Mesenchymal stem cell (in vitro differentiated cells and primary cell): ENCODE measurements around the gene HABP4.

Experiments used
- DNase-seq: peaks from one replicate; pipeline ENCODE4 v3.0.0-alpha.2; 2013
- H2AFZ ChIP-seq: one replicate; pipeline ENCODE4 v1.6.1; 2013; ENCODE audit warnings: low read depth, mild to moderate bottlenecking, control low read depth, inconsistent platforms, low read length, moderate library complexity
- H2AK5ac ChIP-seq: 2 replicates; pipeline ENCODE4 v1.6.1; 2013; ENCODE audit warnings: low read length, moderate library complexity, mild to moderate bottlenecking, inconsistent platforms; ENCODE audit not compliant: severe bottlenecking
- H2BK120ac ChIP-seq: one replicate; pipeline ENCODE4 v1.6.1; 2013; ENCODE audit warnings: low read depth, mild to moderate bottlenecking, inconsistent platforms, low read length, moderate library complexity
- H2BK12ac ChIP-seq, 2 experiments: one replicate each; pipeline ENCODE4 v1.6.1; 2013; ENCODE audit warnings: inconsistent platforms in 2 of 2, low read length in 2 of 2, mild to moderate bottlenecking in 2 of 2, moderate library complexity in 2 of 2, control low read depth in 1 of 2
- H2BK15ac ChIP-seq: one replicate; pipeline ENCODE4 v1.6.1; 2013; ENCODE audit warnings: mild to moderate bottlenecking, low read depth, inconsistent platforms; ENCODE audit not compliant: poor library complexity, severe bottlenecking
- H2BK5ac ChIP-seq: 2 replicates; pipeline ENCODE4 v1.6.1; 2013; ENCODE audit warnings: low read depth, mild to moderate bottlenecking, low read length, control low read depth, inconsistent platforms; ENCODE audit not compliant: poor library complexity, severe bottlenecking
- H3K14ac ChIP-seq, 2 experiments: one replicate each; pipeline ENCODE4 v1.6.1; 2013; ENCODE audit warnings: inconsistent platforms in 2 of 2, low read length in 2 of 2, control low read depth in 1 of 2, mild to moderate bottlenecking in 1 of 2, moderate library complexity in 1 of 2
- H3K18ac ChIP-seq, 2 experiments: one replicate each; pipeline ENCODE4 v1.6.1; 2013; ENCODE audit warnings: inconsistent platforms in 2 of 2, low read length in 2 of 2, control low read depth in 1 of 2, low read depth in 1 of 2, mild to moderate bottlenecking in 1 of 2
- H3K23ac ChIP-seq, 2 experiments: one replicate each; pipeline ENCODE4 v1.6.1; 2013; ENCODE audit warnings: inconsistent platforms in 2 of 2, low read length in 2 of 2, mild to moderate bottlenecking in 2 of 2, moderate library complexity in 2 of 2, control low read depth in 1 of 2
- H3K27ac ChIP-seq: 2 replicates; pipeline ENCODE4 v1.5.1; 2013; ENCODE audit warnings: mild to moderate bottlenecking, moderate library complexity, low read length, control low read depth, inconsistent platforms; ENCODE audit not compliant: poor library complexity, severe bottlenecking
- H3K27me3 ChIP-seq, 2 experiments: 2 replicates each; pipeline versions ENCODE4 v1.6.1 to v1.7.0; 2013; ENCODE audit warnings: low read length in 2 of 2, mild to moderate bottlenecking in 2 of 2, moderate library complexity in 2 of 2, control low read depth in 1 of 2, inconsistent platforms in 1 of 2; ENCODE audit not compliant: control insufficient read depth in 1 of 2, insufficient read depth in 1 of 2
- H3K36me3 ChIP-seq, 2 experiments: 2 replicates each; pipeline versions ENCODE4 v1.6.1 to v1.7.0; 2013; ENCODE audit warnings: low read length in 2 of 2, control low read depth in 1 of 2, inconsistent platforms in 1 of 2, low read depth in 1 of 2, mild to moderate bottlenecking in 1 of 2; ENCODE audit not compliant: insufficient read depth in 2 of 2, control insufficient read depth in 1 of 2
- H3K4ac ChIP-seq, 2 experiments: one replicate each; pipeline ENCODE4 v1.6.1; 2013; ENCODE audit warnings: inconsistent platforms in 2 of 2, low read length in 2 of 2, mild to moderate bottlenecking in 2 of 2, moderate library complexity in 2 of 2, control low read depth in 1 of 2, low read depth in 1 of 2
- H3K4me1 ChIP-seq: 2 replicates; pipeline ENCODE4 v1.6.1; 2013; ENCODE audit warnings: low read depth, low read length, control low read depth; ENCODE audit not compliant: control insufficient read depth, insufficient read depth
- H3K4me2 ChIP-seq: 2 replicates; pipeline ENCODE4 v1.6.1; 2013; ENCODE audit warnings: low read length, mild to moderate bottlenecking, inconsistent platforms; ENCODE audit not compliant: poor library complexity, severe bottlenecking
- H3K4me3 ChIP-seq, 2 experiments: 2 replicates each; pipeline versions ENCODE4 v1.5.1 to v1.7.0; 2013; ENCODE audit warnings: low read length in 2 of 2, mild to moderate bottlenecking in 2 of 2, control low read depth in 1 of 2, low read depth in 1 of 2; ENCODE audit not compliant: insufficient read depth in 1 of 2
- H3K79me1 ChIP-seq: replicated peaks from 2 replicates; pipeline ENCODE4 v1.6.1; 2013; ENCODE audit warnings: mild to moderate bottlenecking, control low read depth, low read length, inconsistent platforms; ENCODE audit not compliant: poor library complexity, severe bottlenecking
- H3K9ac ChIP-seq: 2 replicates; pipeline ENCODE4 v1.7.0; 2013; ENCODE audit warnings: mild to moderate bottlenecking, low read length, moderate library complexity
- H3K9me3 ChIP-seq: 2 replicates; pipeline ENCODE4 v1.7.0; 2013; ENCODE audit warnings: mild to moderate bottlenecking, low read length; ENCODE audit not compliant: control insufficient read depth
- H4K8ac ChIP-seq: one replicate; pipeline ENCODE4 v1.6.1; 2013; ENCODE audit warnings: inconsistent platforms, mild to moderate bottlenecking, low read length, moderate library complexity
- H4K91ac ChIP-seq: one replicate; pipeline ENCODE4 v1.6.1; 2013; ENCODE audit warnings: mild to moderate bottlenecking, low read length, inconsistent platforms
- WGBS: methylation state at CpG from one replicate; pipeline ENCODE4 v1.1.7; 2013; ENCODE audit warnings: mixed read lengths; 5-methylcytosine and 5-hydroxymethylcytosine counted together

The HABP4 gene

DNA sequence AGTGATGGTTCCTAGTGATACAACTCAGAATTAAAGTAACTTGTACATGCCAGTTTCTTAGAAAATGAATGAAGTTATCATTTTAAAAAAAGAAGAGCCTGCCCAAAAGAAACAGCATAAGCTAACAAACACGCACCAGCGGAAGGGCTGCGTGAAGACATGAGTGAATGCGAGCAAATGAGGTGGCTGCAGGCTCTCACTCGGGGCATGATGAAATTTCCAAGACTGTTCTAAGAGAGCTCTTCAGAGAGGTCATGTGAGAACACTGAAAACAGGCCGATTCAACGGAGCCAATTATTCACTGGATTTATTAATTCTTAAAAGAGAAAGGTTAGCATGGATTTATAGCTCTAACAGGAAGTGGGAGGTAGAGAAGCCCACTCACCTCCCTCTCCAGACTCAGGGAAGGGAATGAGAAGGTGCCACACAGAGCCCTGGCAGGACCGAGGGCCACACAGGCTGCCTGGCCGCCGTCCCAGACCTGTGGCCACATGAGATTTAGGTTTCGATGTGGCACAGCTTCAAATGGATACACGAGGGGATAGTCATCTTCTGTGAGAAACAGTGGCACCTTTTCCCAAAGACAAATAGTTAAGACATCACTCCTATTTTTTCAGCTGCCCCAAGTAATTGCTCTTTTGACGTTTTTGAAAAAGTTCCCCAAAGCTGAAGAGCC, 55.5 kb downstream of the HABP4 start:
- H3K23ac ChIP-seq = peak overlapping the region in 1 of 2 experiments; percentile 77
- H3K4me3 ChIP-seq = no peak overlapping the region
- H3K4ac ChIP-seq = no peak overlapping the region
- peak overlapping the region; percentile 90 for H3K9ac ChIP-seq
- H2BK15ac ChIP-seq = no peak overlapping the region
- no peak overlapping the region for H2AK5ac ChIP-seq
- no peaks in the 10 kb centered on the region for H3K9me3 ChIP-seq
- H3K36me3 ChIP-seq = peaks cover 18 to 39% of the 10 kb centered on the region in 2 experiments
- H2BK120ac ChIP-seq = no peak overlapping the region
- H3K14ac ChIP-seq = no peak overlapping the region
- no peak for DNase-seq
- H3K27me3 ChIP-seq = no peaks in the 10 kb centered on the region
- H4K8ac ChIP-seq = no peak overlapping the region
- H2AFZ ChIP-seq = no peak overlapping the region
- H3K18ac ChIP-seq = no peak overlapping the region
- no peak overlapping the region for H4K91ac ChIP-seq
- WGBS = 97% methylated on average over 13 of the region's 13 CpGs
- H3K4me1 ChIP-seq = no peaks in the 10 kb centered on the region
- H2BK5ac ChIP-seq = no peak overlapping the region
- no peak overlapping the region for H3K4me2 ChIP-seq
- no peak overlapping the region for H3K27ac ChIP-seq
- H2BK12ac ChIP-seq = no peak overlapping the region
- H3K79me1 ChIP-seq = peaks cover 4% of the 10 kb centered on the region

DNA sequence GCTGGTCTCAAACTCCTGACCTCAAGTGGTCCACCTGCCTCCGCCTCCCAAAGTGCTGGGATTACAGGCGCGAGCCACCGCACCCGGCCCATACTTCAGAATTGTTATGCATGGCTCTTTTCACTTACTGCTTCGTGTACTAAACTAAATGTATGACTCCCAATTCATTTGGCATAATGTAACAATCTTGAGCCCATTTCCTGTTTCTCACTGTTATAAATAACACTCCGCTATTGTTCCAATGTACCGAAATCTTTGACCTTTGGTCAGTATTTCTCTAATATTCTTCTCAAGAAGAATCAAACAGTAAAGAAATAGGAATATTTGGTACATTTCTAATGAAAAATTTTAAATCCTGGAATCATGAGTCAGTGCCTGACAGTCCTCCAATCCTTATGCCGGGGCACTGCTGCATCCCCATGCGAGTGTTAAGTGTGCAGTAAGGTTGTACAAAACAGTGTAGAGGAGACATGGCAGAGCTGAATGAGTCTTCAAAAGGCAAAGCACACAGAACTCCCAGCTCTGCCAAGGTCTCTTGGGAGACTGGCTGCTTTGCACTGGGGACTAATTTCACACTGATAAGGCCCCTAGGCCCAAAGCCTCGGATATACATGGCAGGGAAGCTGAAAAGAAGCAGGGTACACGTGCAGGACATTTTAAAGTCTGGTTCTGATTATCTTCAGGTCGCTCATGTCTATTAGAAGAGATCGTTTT, 58.4 kb downstream of the HABP4 start:
- no peak overlapping the region for H3K4ac ChIP-seq
- no peak overlapping the region for H2AFZ ChIP-seq
- H4K91ac ChIP-seq = no peak overlapping the region
- peaks cover 24 to 68% of the 10 kb centered on the region in 2 experiments for H3K36me3 ChIP-seq
- no peaks in the 10 kb centered on the region for H3K9me3 ChIP-seq
- H3K23ac ChIP-seq = no peak overlapping the region
- no peak overlapping the region for H4K8ac ChIP-seq
- H2BK12ac ChIP-seq = no peak overlapping the region
- no peaks in the 10 kb centered on the region for H3K27me3 ChIP-seq
- H3K4me1 ChIP-seq = peaks cover 3% of the 10 kb centered on the region
- H2AK5ac ChIP-seq = no peak overlapping the region
- H3K4me2 ChIP-seq = no peak overlapping the region
- no peak overlapping the region for H2BK120ac ChIP-seq
- no peak for DNase-seq
- H3K27ac ChIP-seq = no peak overlapping the region
- no peak overlapping the region for H2BK5ac ChIP-seq
- H3K18ac ChIP-seq = no peak overlapping the region
- peaks cover 10% of the 10 kb centered on the region for H3K79me1 ChIP-seq
- no peak overlapping the region for H3K4me3 ChIP-seq
- no peak overlapping the region for H3K9ac ChIP-seq
- no peak overlapping the region for H2BK15ac ChIP-seq
- H3K14ac ChIP-seq = no peak overlapping the region
- 92% methylated on average over 13 of the region's 14 CpGs for WGBS

DNA sequence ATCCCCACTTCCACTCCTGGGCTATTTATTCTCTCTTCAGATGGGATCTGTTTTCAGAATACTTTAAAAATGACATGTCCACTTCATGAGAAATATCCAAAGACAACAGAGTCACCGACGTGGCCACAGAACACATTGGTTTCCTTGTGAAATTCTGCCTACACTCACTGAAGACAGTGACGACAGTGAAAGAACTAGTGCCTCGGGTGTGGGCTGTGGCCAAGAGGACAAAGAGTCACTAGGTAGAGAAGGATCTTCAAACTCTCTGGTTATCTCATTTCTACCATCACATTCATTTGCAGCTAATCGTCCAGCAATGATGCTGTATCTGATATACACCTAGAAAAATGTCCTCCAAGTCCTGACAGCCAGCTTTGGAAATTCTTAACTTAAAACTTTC, 59.1 kb downstream of the HABP4 start:
- H3K79me1 ChIP-seq = peaks cover 9% of the 10 kb centered on the region
- WGBS = 95% methylated on average over 5 of the region's 5 CpGs
- H3K9ac ChIP-seq = no peak overlapping the region
- no peak overlapping the region for H3K4me3 ChIP-seq
- H3K18ac ChIP-seq = no peak overlapping the region
- H4K8ac ChIP-seq = no peak overlapping the region
- H3K14ac ChIP-seq = no peak overlapping the region
- H3K4me1 ChIP-seq = peaks cover 8% of the 10 kb centered on the region
- no peaks in the 10 kb centered on the region for H3K27me3 ChIP-seq
- H3K27ac ChIP-seq = no peak overlapping the region
- DNase-seq = no peak
- H3K4ac ChIP-seq = no peak overlapping the region
- H2BK15ac ChIP-seq = no peak overlapping the region
- peaks cover 24 to 67% of the 10 kb centered on the region in 2 experiments for H3K36me3 ChIP-seq
- no peak overlapping the region for H4K91ac ChIP-seq
- no peak overlapping the region for H2AFZ ChIP-seq
- no peak overlapping the region for H2BK12ac ChIP-seq
- H3K4me2 ChIP-seq = no peak overlapping the region
- no peak overlapping the region for H2BK120ac ChIP-seq
- no peak overlapping the region for H2BK5ac ChIP-seq
- no peak overlapping the region for H3K23ac ChIP-seq
- H2AK5ac ChIP-seq = no peak overlapping the region
- H3K9me3 ChIP-seq = no peaks in the 10 kb centered on the region

DNA sequence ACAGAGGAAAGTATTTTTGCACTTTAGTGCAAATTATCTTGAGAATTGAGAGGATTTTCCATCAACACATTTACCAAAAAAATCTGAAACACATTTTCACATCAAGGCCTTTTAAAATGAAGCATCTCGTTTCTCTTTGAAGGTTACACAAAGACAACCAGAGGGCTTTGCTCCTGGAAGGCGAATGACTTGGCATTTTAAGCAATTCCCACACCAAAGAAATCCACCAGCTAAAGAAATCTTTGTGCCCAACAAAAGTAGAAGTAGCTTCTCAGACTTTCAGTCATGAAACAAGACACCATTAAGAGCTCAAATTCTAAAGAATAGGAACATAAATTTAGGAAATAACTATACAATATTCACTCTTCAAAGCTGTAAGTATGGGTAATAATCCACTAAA, 59.9 kb downstream of the HABP4 start:
- H3K4me2 ChIP-seq = no peak overlapping the region
- no peak overlapping the region for H3K4me3 ChIP-seq
- no peak overlapping the region for H3K4ac ChIP-seq
- H3K36me3 ChIP-seq = peaks cover 17 to 62% of the 10 kb centered on the region in 2 experiments
- H2AFZ ChIP-seq = no peak overlapping the region
- no peak overlapping the region for H3K18ac ChIP-seq
- H2BK120ac ChIP-seq = no peak overlapping the region
- no peak overlapping the region for H3K14ac ChIP-seq
- DNase-seq = no peak
- no peaks in the 10 kb centered on the region for H3K9me3 ChIP-seq
- no peak overlapping the region for H2AK5ac ChIP-seq
- no peak overlapping the region for H2BK12ac ChIP-seq
- no peak overlapping the region for H2BK15ac ChIP-seq
- no peak overlapping the region for H4K91ac ChIP-seq
- H4K8ac ChIP-seq = no peak overlapping the region
- no peak overlapping the region for H2BK5ac ChIP-seq
- H3K79me1 ChIP-seq = peaks cover 8% of the 10 kb centered on the region
- H3K27me3 ChIP-seq = no peaks in the 10 kb centered on the region
- peak overlapping the region; percentile 58 for H3K9ac ChIP-seq
- 100% methylated on average over 2 of the region's 2 CpGs for WGBS
- H3K4me1 ChIP-seq = peaks cover 9% of the 10 kb centered on the region
- H3K23ac ChIP-seq = no peak overlapping the region
- no peak overlapping the region for H3K27ac ChIP-seq
